DLD1 (cell line): ENCODE data around the gene TRIM65.

Experiments
- in situ Hi-C: cut with HindIII; loops from 2 replicates; pipeline ENCODE4 v1.10.0; 2017; ENCODE audit warnings: low sequenced_read_pairs

The TRIM65 gene

GRCh38 chr17:75839942-75840798 is 56.6 kb downstream of the TRIM65 start:
- in situ Hi-C loops: no loop called here
